ENCODE results near the gene ATP2B2.

Gene ATP2B2

GRCh38 chr3:10472877-10473440 lies 32.4 kb downstream of the ATP2B2 start:
- Histone ChIP-seq H3K36me3 (replicated peaks; ENCODE audit: low read depth, low read length) (no peaks in the 10 kb centered on the region), H3K4me1 (ENCODE audit: low read length) (no peaks in the 10 kb centered on the region), H3K9ac (ENCODE audit: low read length) (no peak overlapping the region), H3K4me2 (ENCODE audit: low read length) (no peak overlapping the region), H4K20me1 (ENCODE audit: insufficient read depth, low read length) (no peaks in the 10 kb centered on the region), H3K4me3 (ENCODE audit: low read length) (no peak overlapping the region), H3K79me2 (ENCODE audit: low read length) (no peaks in the 10 kb centered on the region), H3K27me3 (ENCODE audit: low read depth, low read length) (peaks cover 8% of the 10 kb centered on the region), H3K9me3 (ENCODE audit: insufficient read depth, low read length) (no peaks in the 10 kb centered on the region), H3K27ac (ENCODE audit: low read length) (no peak overlapping the region), H2AFZ (ENCODE audit: low read depth, low read length) (no peak overlapping the region)
- no peak for TF ChIP-seq CTCF (IDR thresholded peaks at IDR 0.05; ENCODE audit: low read depth, low read length)
- TF ChIP-seq EZH2phosphoT487 (IDR thresholded peaks at IDR 0.05; ENCODE audit: low read depth): no peak

- Histone ChIP-seq H4K20me1 (ENCODE audit: insufficient read depth, low read length) (no peaks in the 10 kb centered on the region), H3K9me3 (ENCODE audit: insufficient read depth, low read length) (no peaks in the 10 kb centered on the region), H3K4me1 (ENCODE audit: low read length) (no peaks in the 10 kb centered on the region), H2AFZ (ENCODE audit: low read depth, low read length) (no peak overlapping the region), H3K36me3 (replicated peaks; ENCODE audit: low read depth, low read length) (no peaks in the 10 kb centered on the region), H3K27me3 (ENCODE audit: low read depth, low read length) (peaks cover 8% of the 10 kb centered on the region), H3K9ac (ENCODE audit: low read length) (no peak overlapping the region), H3K4me2 (ENCODE audit: low read length) (no peak overlapping the region), H3K79me2 (ENCODE audit: low read length) (no peaks in the 10 kb centered on the region), H3K27ac (ENCODE audit: low read length) (no peak overlapping the region), H3K4me3 (ENCODE audit: low read length) (no peak overlapping the region)
- TF ChIP-seq CTCF (IDR thresholded peaks at IDR 0.05; ENCODE audit: low read depth, low read length): no peak
- TF ChIP-seq EZH2phosphoT487 (IDR thresholded peaks at IDR 0.05; ENCODE audit: low read depth): no peak
Measured at GRCh38 chr3:10471054-10471688, 34.2 kb downstream of the ATP2B2 start.

GRCh38 chr3:10470120-10471053 lies 35.0 kb downstream of the ATP2B2 start:
- peaks cover 8% of the 10 kb centered on the region for H3K27me3 ChIP-seq (ENCODE audit: low read depth, low read length)
- TF ChIP-seq EZH2phosphoT487 (IDR thresholded peaks at IDR 0.05; ENCODE audit: low read depth) (no peak), CTCF (IDR thresholded peaks at IDR 0.05; ENCODE audit: low read depth, low read length) (no peak)
- H3K4me3 ChIP-seq (ENCODE audit: low read length): no peak overlapping the region
- H3K27ac ChIP-seq (ENCODE audit: low read length): no peak overlapping the region
- H4K20me1 ChIP-seq (ENCODE audit: insufficient read depth, low read length): no peaks in the 10 kb centered on the region
- H2AFZ ChIP-seq (ENCODE audit: low read depth, low read length): no peak overlapping the region
- H3K79me2 ChIP-seq (ENCODE audit: low read length): no peaks in the 10 kb centered on the region
- H3K9ac ChIP-seq (ENCODE audit: low read length): no peak overlapping the region
- H3K4me1 ChIP-seq (ENCODE audit: low read length): no peaks in the 10 kb centered on the region
- no peaks in the 10 kb centered on the region for H3K9me3 ChIP-seq (ENCODE audit: insufficient read depth, low read length)
- H3K36me3 ChIP-seq (replicated peaks; ENCODE audit: low read depth, low read length): no peaks in the 10 kb centered on the region
- H3K4me2 ChIP-seq (ENCODE audit: low read length): no peak overlapping the region
